Liver (tissue), 9 donors: ENCODE data around the gene PLXND1. TPM values are rescaled to one million over a fixed set of nuclear protein-coding genes. Genes with fewer than 3 reads are reported as not detected.

ENCODE experiments used
- DNase-seq: peaks from one replicate; pipeline ENCODE4 v3.0.0-alpha.2; 2017; ENCODE audit warnings: low spot score
- H3K27ac ChIP-seq, 2 donors: one replicate each; pipeline ENCODE4 v1.7.0; 2013; ENCODE audit warnings: inconsistent platforms in 2 of 2, low read length in 2 of 2, control low read depth in 1 of 2, low read depth in 1 of 2, mild to moderate bottlenecking in 1 of 2
- H3K27me3 ChIP-seq, 4 donors: one replicate each; pipeline versions ENCODE4 v1.6.1 to v1.7.0; 2013; ENCODE audit warnings: low read length in 3 of 4, inconsistent platforms in 1 of 4, mild to moderate bottlenecking in 1 of 4, moderate library complexity in 1 of 4; ENCODE audit not compliant: control insufficient read depth in 4 of 4, insufficient read depth in 4 of 4
- H3K36me3 ChIP-seq, 4 donors: one replicate each; pipeline versions ENCODE4 v1.6.1 to v1.7.0; 2013; ENCODE audit warnings: low read length in 3 of 4, mild to moderate bottlenecking in 3 of 4, low read depth in 1 of 4, moderate library complexity in 1 of 4; ENCODE audit not compliant: control insufficient read depth in 4 of 4, insufficient read depth in 3 of 4
- H3K4me1 ChIP-seq, 4 donors: one replicate each; pipeline versions ENCODE4 v1.6.1 to v1.7.0; 2013; ENCODE audit warnings: low read length in 3 of 4, mild to moderate bottlenecking in 3 of 4, moderate library complexity in 1 of 4; ENCODE audit not compliant: control insufficient read depth in 4 of 4, insufficient read depth in 4 of 4
- H3K4me3 ChIP-seq, 3 donors: one replicate each; pipeline versions ENCODE4 v1.6.1 to v1.7.0; 2013; ENCODE audit warnings: low read length in 3 of 3, control low read depth in 1 of 3, low read depth in 1 of 3, mild to moderate bottlenecking in 1 of 3
- H3K9ac ChIP-seq, 2 donors: one replicate each; pipeline ENCODE4 v1.7.0; 2013; ENCODE audit warnings: low read length in 2 of 2, mild to moderate bottlenecking in 2 of 2, moderate library complexity in 2 of 2, control low read depth in 1 of 2, low read depth in 1 of 2
- H3K9me3 ChIP-seq, 4 donors: one replicate each; pipeline versions ENCODE4 v1.6.1 to v1.7.0; 2013; ENCODE audit warnings: low read length in 3 of 4; ENCODE audit not compliant: control insufficient read depth in 4 of 4
- ATF3 ChIP-seq: IDR thresholded peaks from 2 replicates; pipeline ENCODE4 v1.6.1; 2016; ENCODE audit warnings: antibody characterized with exemption
- CTCF ChIP-seq: fragments of 150-350 bp; IDR thresholded peaks from 2 replicates; pipeline ENCODE4 v1.5.1; 2017; ENCODE audit warnings: improper control_type of control experiment, low read depth, low read length; ENCODE audit not compliant: missing input control
- EGR1 ChIP-seq, 2 donors: IDR thresholded peaks; 2 replicates each; pipeline ENCODE4 v1.6.1; 2016 to 2018; ENCODE audit warnings: antibody characterized with exemption in 2 of 2, low read depth in 2 of 2
- FOXA1 ChIP-seq: IDR thresholded peaks from 2 replicates; pipeline ENCODE4 v1.6.1; 2016; ENCODE audit warnings: antibody characterized with exemption
- FOXA2 ChIP-seq: IDR thresholded peaks from 2 replicates; pipeline ENCODE4 v1.6.1; 2016; ENCODE audit warnings: antibody characterized with exemption
- GABPA ChIP-seq, 2 donors: IDR thresholded peaks in 1 of 2; conservative IDR thresholded peaks in 1 of 2; 2 replicates each; pipeline ENCODE4 v1.6.1; 2016; ENCODE audit warnings: antibody characterized with exemption in 2 of 2, mild to moderate bottlenecking in 1 of 2, moderate library complexity in 1 of 2
- HNF4A ChIP-seq, 2 donors: conservative IDR thresholded peaks; 2 replicates each; pipeline ENCODE4 v1.6.1; 2016; ENCODE audit warnings: antibody characterized with exemption in 2 of 2, mild to moderate bottlenecking in 2 of 2
- HNF4G ChIP-seq: IDR thresholded peaks from 2 replicates; pipeline ENCODE4 v1.6.1; 2016; ENCODE audit warnings: antibody characterized with exemption
- NR2F2 ChIP-seq: IDR thresholded peaks from 2 replicates; pipeline ENCODE4 v1.6.1; 2016; ENCODE audit warnings: antibody characterized with exemption
- RAD21 ChIP-seq, 2 donors: IDR thresholded peaks; 2 replicates each; pipeline ENCODE4 v1.6.1; 2016; ENCODE audit warnings: antibody characterized with exemption in 2 of 2, mild to moderate bottlenecking in 2 of 2
- REST ChIP-seq: IDR thresholded peaks from 2 replicates; pipeline ENCODE4 v1.6.1; 2016; ENCODE audit warnings: antibody characterized with exemption, mild to moderate bottlenecking
- RXRA ChIP-seq, 2 donors: IDR thresholded peaks; 2 replicates each; pipeline ENCODE4 v1.6.1; 2017 to 2018; ENCODE audit warnings: antibody characterized with exemption in 2 of 2, mild to moderate bottlenecking in 1 of 2
- SP1 ChIP-seq: IDR thresholded peaks from 2 replicates; pipeline ENCODE4 v1.6.1; 2018; ENCODE audit warnings: antibody characterized with exemption, mild to moderate bottlenecking
- TAF1 ChIP-seq: conservative IDR thresholded peaks from 2 replicates; pipeline ENCODE4 v1.6.1; 2016; ENCODE audit warnings: antibody characterized with exemption, mild to moderate bottlenecking
- YY1 ChIP-seq: IDR thresholded peaks from 2 replicates; pipeline ENCODE4 v1.6.1; 2016; ENCODE audit warnings: antibody characterized with exemption, mild to moderate bottlenecking
- WGBS: extraction: QIAGEN DNeasy Blood & Tissue Kit; methylation state at CpG from one replicate; pipeline ENCODE4 v1.1.7; 2013; 5-methylcytosine and 5-hydroxymethylcytosine counted together
- polyA plus RNA-seq, 2 donors: library from polyadenylated mRNA; stranded (reverse) in 1 of 2; unstranded in 1 of 2; fragments of 200-250 nt in 1 of 2; fragments of >200 nt in 1 of 2; fragmentation: Nextera tagmentation in 1 of 2; extraction: Ambion mirVana in 1 of 2; gene quantifications; one replicate each; pipeline versions ENCODE4 v1.2.1 to v1.2.3, GENCODE V29; 2013 to 2015
- total RNA-seq, 2 donors: library from RNA; depleted of rRNA; stranded (reverse); fragments of >200 nt; gene quantifications; one replicate each; pipeline ENCODE4 v1.2.3, GENCODE V29; 2014
- donor health status: healthy.
- donor health status: healthy.
- donor health status: healthy.
- donor health status: healthy.
- donor health status: healthy.

The PLXND1 gene
- total and polyA plus RNA-seq, 4 donors = 10.4 to 50.2 (median 32.8) TPM

- peak overlapping the region in 1 of 2 donors; percentile 57 for H3K27ac ChIP-seq
- 85% methylated on average over 5 of the region's 5 CpGs for WGBS
- H3K9ac ChIP-seq = no peak overlapping the region
- H3K9me3 ChIP-seq = no peaks in the 10 kb centered on the region
- no peaks in the 10 kb centered on the region for H3K27me3 ChIP-seq
- TF ChIP-seq ATF3 = no peak
- TF ChIP-seq FOXA2 = no peak
- H3K36me3 ChIP-seq = no peaks in the 10 kb centered on the region
- DNase-seq = no peak
- H3K4me3 ChIP-seq = no peak overlapping the region
- peaks cover 3 to 53% (median 17%) of the 10 kb centered on the region in 4 donors for H3K4me1 ChIP-seq
These were observed 4.8 kb downstream of the PLXND1 start for GRCh38 chr3:129601713-129602112.

GRCh38 chr3:129600348-129600747 lies 6.1 kb downstream of the PLXND1 start:
- Histone ChIP-seq H3K36me3 (no peaks in the 10 kb centered on the region), H3K9ac (no peak overlapping the region), H3K4me1 (peaks cover 3 to 46% (median 15%) of the 10 kb centered on the region in 4 donors), H3K4me3 (no peak overlapping the region), H3K9me3 (no peaks in the 10 kb centered on the region), H3K27ac (peak overlapping the region in 1 of 2 donors; percentile 78), H3K27me3 (no peaks in the 10 kb centered on the region)
- TF ChIP-seq SP1 (no peak), GABPA (IDR thresholded peaks at IDR 0.05 in 1 of 2, conservative IDR thresholded peaks at IDR 0.05 in 1 of 2) (no peak), HNF4G (no peak), FOXA1 (no peak), TAF1 (no peak), CTCF (no peak), EGR1 (IDR thresholded peaks at IDR 0.05; ENCODE audit: low read depth in 2 of 2) (no peak), REST (no peak), YY1 (no peak), FOXA2 (no peak), RAD21 (IDR thresholded peaks at IDR 0.05) (no peak)
- WGBS = 90% methylated on average over 2 of the region's 2 CpGs
- no peak for DNase-seq

- no peaks in the 10 kb centered on the region for H3K9me3 ChIP-seq
- H3K27me3 ChIP-seq = no peaks in the 10 kb centered on the region
- H3K36me3 ChIP-seq = no peaks in the 10 kb centered on the region
- DNase-seq = no peak
- 63% methylated on average over 5 of the region's 5 CpGs for WGBS
- H3K9ac ChIP-seq = no peak overlapping the region
- no peak overlapping the region for H3K4me3 ChIP-seq
- TF ChIP-seq HNF4A (conservative IDR thresholded peaks at IDR 0.05) (no peak), REST (no peak), RAD21 (IDR thresholded peaks at IDR 0.05) (peak in 1 of 2 donors; percentile 19), RXRA (IDR thresholded peaks at IDR 0.05) (peak in 1 of 2 donors; percentile 16), NR2F2 (peak; percentile 84)
- H3K4me1 ChIP-seq = peaks cover 5 to 49% (median 15%) of the 10 kb centered on the region in 4 donors
- peak overlapping the region; percentile 40 to 78 for H3K27ac ChIP-seq
These were observed 6.9 kb downstream of the PLXND1 start for GRCh38 chr3:129599607-129600006.
